GM12878 (cell line): ENCODE data around the gene UQCR10. TPM values are rescaled to one million over a fixed set of nuclear protein-coding genes. Genes with fewer than 3 reads are reported as not detected.
A peak's percentile ranks its signal among the peaks of the same experiment; 100 is the strongest.

Source experiments
- ATAC-seq: fragments of 200-7000 bp; cut with Tn5 transposase; 3 replicates; pipeline ENCODE4 v1.9.1; 2020; ENCODE audit warnings: mild to moderate bottlenecking, moderate library complexity
- BruUV-seq: library from RNA; stranded (reverse); fragments of 400-500 nt; replicated peaks from 2 replicates; lab custom pipeline; 2021; lab: Mats Ljungman, UMichigan
- CTCF ChIA-PET: fragments of 300-600 bp; sonication (Branson Sonifier 250); formaldehyde crosslinking; extraction: SDS; loops from one replicate; lab custom pipeline; 2021; ENCODE audit warnings: inconsistent platforms; lab: Yijun Ruan, JAX
- POLR2A ChIA-PET: fragments of 350-600 bp; formaldehyde crosslinking; extraction: SDS; loops from one replicate; lab custom pipeline; 2021; ENCODE audit warnings: inconsistent platforms; lab: Charles Lee
- RAD21 ChIA-PET: fragments of 300-600 bp; sonication (Branson Sonifier 250); formaldehyde crosslinking; loops from one replicate; lab custom pipeline; 2023; ENCODE audit warnings: antibody characterized with exemption; ENCODE audit not compliant: unreplicated experiment; lab: Charles Lee
- SMC1A ChIA-PET: fragments of 300-600 bp; sonication (Branson Sonifier 250); formaldehyde crosslinking; loops from one replicate; lab custom pipeline; 2023; ENCODE audit not compliant: unreplicated experiment, uncharacterized antibody; lab: Charles Lee
- DNase-seq: peaks from one replicate; pipeline ENCODE4 v3.0.0-alpha.2; 2011; ENCODE audit warnings: low read depth, low spot score
- FAIRE-seq: peaks from 3 replicates; lab custom pipeline; 2011; peaks lifted over from hg19 to GRCh38; lab: Jason Lieb, UNC
- H2AFZ ChIP-seq: 2 replicates; pipeline ENCODE4 v1.6.0; 2011; ENCODE audit warnings: low read depth, low read length, control low read depth; ENCODE audit not compliant: control insufficient read depth
- H3K27ac ChIP-seq: 2 replicates; pipeline ENCODE4 v1.5.1; 2011; ENCODE audit warnings: control low read depth; ENCODE audit not compliant: control insufficient read depth, insufficient read depth
- H3K27me3 ChIP-seq, 2 experiments: replicated peaks in 1 of 2; 2 replicates each; pipeline versions ENCODE4 v1.6.0 to v1.6.1; 2011; ENCODE audit warnings: low read length in 1 of 2; ENCODE audit not compliant: control insufficient read depth in 2 of 2, insufficient read depth in 2 of 2
- H3K36me3 ChIP-seq, 2 experiments: 2 replicates each; pipeline ENCODE4 v1.5.1; 2011; ENCODE audit warnings: low read length in 1 of 2; ENCODE audit not compliant: control insufficient read depth in 2 of 2, insufficient read depth in 2 of 2
- H3K4me1 ChIP-seq: 2 replicates; pipeline ENCODE4 v1.6.1; 2011; ENCODE audit warnings: mild to moderate bottlenecking, low read length, moderate library complexity, mixed read lengths; ENCODE audit not compliant: control insufficient read depth, insufficient read depth
- H3K4me2 ChIP-seq: 2 replicates; pipeline ENCODE4 v1.6.0; 2011; ENCODE audit warnings: control low read depth; ENCODE audit not compliant: control insufficient read depth, insufficient read depth
- H3K4me3 ChIP-seq: fragments of 200-600 bp; sonication (generic); 2 replicates; pipeline ENCODE4 v1.5.1; 2016
- H3K79me2 ChIP-seq: 2 replicates; pipeline ENCODE4 v1.6.0; 2011; ENCODE audit warnings: low read length; ENCODE audit not compliant: control insufficient read depth, insufficient read depth
- H3K9ac ChIP-seq: 2 replicates; pipeline ENCODE4 v1.8.0; 2011; ENCODE audit warnings: low read length, control low read depth, mixed read lengths; ENCODE audit not compliant: control insufficient read depth, insufficient read depth
- H3K9me3 ChIP-seq: replicated peaks from 3 replicates; pipeline ENCODE4 v1.5.1; 2011; ENCODE audit warnings: mild to moderate bottlenecking, low read length; ENCODE audit not compliant: control insufficient read depth, insufficient read depth
- H4K20me1 ChIP-seq: 2 replicates; pipeline ENCODE4 v1.6.0; 2011; ENCODE audit not compliant: control insufficient read depth, insufficient read depth
- CEBPB ChIP-seq, 2 experiments: fragments of 150-350 bp in 1 of 2; IDR thresholded peaks; 2 replicates each; pipeline ENCODE4 v1.6.1; 2012 to 2014; ENCODE audit warnings: low read depth in 2 of 2, low read length in 2 of 2, borderline replicate concordance in 1 of 2, inconsistent platforms in 1 of 2
- FOS ChIP-seq: IDR thresholded peaks from 3 replicates; pipeline ENCODE4 v1.6.1; 2011; ENCODE audit warnings: borderline replicate concordance; ENCODE audit not compliant: insufficient read length; ENCODE audit errors: extremely low read depth
- NFXL1 ChIP-seq: fragments of 450-650 bp; IDR thresholded peaks from 2 replicates; pipeline ENCODE4 v1.6.1; 2017; ENCODE audit warnings: antibody characterized with exemption, mild to moderate bottlenecking, borderline replicate concordance
- POLR2AphosphoS2 ChIP-seq: IDR thresholded peaks from 2 replicates; pipeline ENCODE4 v1.6.1; 2011; ENCODE audit warnings: low read depth, mild to moderate bottlenecking, low read length, improper control_type of control experiment, moderate library complexity
- SKIL ChIP-seq: fragments of 450-650 bp; IDR thresholded peaks from 2 replicates; pipeline ENCODE4 v1.6.1; 2017; ENCODE audit warnings: mild to moderate bottlenecking, low read depth, inconsistent platforms; ENCODE audit not compliant: poor library complexity, severe bottlenecking
- SREBF1 ChIP-seq: IDR thresholded peaks from 2 replicates; pipeline ENCODE4 v1.6.1; 2012; ENCODE audit warnings: mild to moderate bottlenecking, low read length
- STAT1 ChIP-seq: fragments of 450-650 bp; conservative IDR thresholded peaks from 2 replicates; pipeline ENCODE4 v1.6.1; 2014; ENCODE audit warnings: antibody characterized with exemption, mild to moderate bottlenecking
- TCF7 ChIP-seq: IDR thresholded peaks from 2 replicates; pipeline ENCODE4 v1.6.1; 2014; ENCODE audit warnings: antibody characterized with exemption, borderline replicate concordance
- USF1 ChIP-seq: IDR thresholded peaks from 2 replicates; pipeline ENCODE4 v1.6.1; 2011; ENCODE audit warnings: borderline replicate concordance, low read depth, mild to moderate bottlenecking, moderate library complexity, mixed read lengths, low read length; ENCODE audit not compliant: insufficient read depth; ENCODE audit errors: extremely low read length
- WRNIP1 ChIP-seq: IDR thresholded peaks from 2 replicates; pipeline ENCODE4 v1.6.1; 2011; ENCODE audit warnings: low read depth, low read length, improper control_type of control experiment, borderline replicate concordance
- ZBTB11 ChIP-seq: fragments of 450-650 bp; formaldehyde crosslinking; IDR thresholded peaks from 2 replicates; pipeline ENCODE4 v1.5.0; 2022; ENCODE audit warnings: mild to moderate bottlenecking, missing genetic modification characterization
- ZNF207 ChIP-seq: fragments of 450-650 bp; IDR thresholded peaks from 2 replicates; pipeline ENCODE4 v1.6.1; 2014; ENCODE audit warnings: antibody characterized with exemption, mild to moderate bottlenecking, borderline replicate concordance
- ZNF217 ChIP-seq: fragments of 450-650 bp; IDR thresholded peaks from 2 replicates; pipeline ENCODE4 v1.6.1; 2017; ENCODE audit warnings: antibody characterized with exemption, mild to moderate bottlenecking
- ZNF384 ChIP-seq: IDR thresholded peaks from 2 replicates; pipeline ENCODE4 v1.6.1; 2012; ENCODE audit warnings: low read depth, mild to moderate bottlenecking, low read length, improper control_type of control experiment, borderline replicate concordance
- WGBS: methylation state at CpG from one replicate; pipeline ENCODE4 v1.1.6; 2016; ENCODE audit warnings: low lambda C conversion rate; ENCODE audit not compliant: insufficient replicate concordance, insufficient coverage; ENCODE audit errors: missing lambda C conversion rate; 5-methylcytosine and 5-hydroxymethylcytosine counted together
- in situ Hi-C: fragments of 300-500 bp; cut with MboI; formaldehyde crosslinking; loops from 9 replicates; pipeline ENCODE4 v1.14.3; 2018; ENCODE audit warnings: mixed read lengths
- intact Hi-C: fragments of 100-400 bp; cut with micrococcal nuclease; formaldehyde crosslinking; loops from one replicate; pipeline ENCODE4 v1.14.2; 2022; ENCODE audit not compliant: unreplicated experiment
- polyA plus RNA-seq, 11 experiments: library from polyadenylated mRNA; depleted of rRNA in 4 of 11; unstranded in 6 of 11; stranded (reverse) in 5 of 11; fragments of >200 nt; fragmentation: Nextera tagmentation in 4 of 11; fragmentation: Illumina TruSeq in 1 of 11; extraction: Ambion mirVana in 4 of 11; extraction: Trizol in 1 of 11; gene quantifications; 1 replicate in 1 of 11; 2 replicates in 10 of 11; pipeline versions ENCODE4 v1.2.1 to v1.2.3, GENCODE V29; 2011 to 2016; ENCODE audit warnings: inconsistent platforms in 2 of 11, missing spikeins in 2 of 11, low read depth in 1 of 11
- total RNA-seq, 4 experiments: library from RNA; depleted of rRNA in 3 of 4; stranded (reverse); fragments of >200 nt in 3 of 4; fragmentation: Illumina TruSeq in 1 of 4; extraction: Trizol in 1 of 4; gene quantifications; 2 replicates each; pipeline versions ENCODE4 v1.2.1 to v1.2.3, GENCODE V29; 2013 to 2021

The UQCR10 gene
- total and polyA plus RNA-seq, 10 of the 15 experiments (the other 5 are each of a cell fraction or from before 2014, with no cell fraction given), result 144 to 1,021 (median 214) TPM

- no peak overlapping the region for H2AFZ ChIP-seq
- ChIA-PET POLR2A (no interaction called here), CTCF (interaction anchor here (0.5 kb wide), 1 partner anchor 21 kb away, joined by 3 read pairs; no protein-coding TSS in a partner anchor), SMC1A (no interaction called here), RAD21 (no interaction called here)
- ATAC-seq (no peak), FAIRE-seq (no peak), DNase-seq (no peak)
- peaks cover 2 to 8% of the 10 kb centered on the region in 2 experiments for H3K36me3 ChIP-seq
- H3K79me2 ChIP-seq, result peaks cover 30% of the 10 kb centered on the region
- peaks cover 4% of the 10 kb centered on the region for H3K4me1 ChIP-seq
- in situ Hi-C loops (no loop called here), intact Hi-C loops (no loop called here)
- BruUV-seq, result no TSS peak
- H3K4me2 ChIP-seq, result peak overlapping the region; percentile 98
- peak overlapping the region; percentile 92 for H3K9ac ChIP-seq
- H3K27me3 ChIP-seq, result no peaks in the 10 kb centered on the region
- peak overlapping the region; percentile 98 for H3K4me3 ChIP-seq
- no peaks in the 10 kb centered on the region; the same call in 2 of the 3 replicates for H3K9me3 ChIP-seq
- TF ChIP-seq CEBPB (IDR thresholded peaks at IDR 0.05; ENCODE audit: borderline replicate concordance in 1 of 2, low read depth in 2 of 2, low read length in 2 of 2) (no peak), ZNF384 (no peak), SKIL (no peak), ZNF217 (no peak), TCF7 (no peak), SREBF1 (no peak), NFXL1 (no peak), USF1 (no peak), POLR2AphosphoS2 (no peak), STAT1 (no peak), ZNF207 (no peak), WRNIP1 (no peak), FOS (no peak), ZBTB11 (CRISPR knock-in tag) (no peak)
- TF ChIP-seq, all 136 proteins: peak for 0
- WGBS, result 46% methylated on average over 6 of the region's 6 CpGs
- peak overlapping the region; percentile 83 for H3K27ac ChIP-seq
- H4K20me1 ChIP-seq, result no peaks in the 10 kb centered on the region
Observed at GRCh38 chr22:29768052-29768693, 1.0 kb downstream of the UQCR10 start.
